ENCODE measurements around the gene CWC22. TPM values are rescaled to one million over a fixed set of nuclear protein-coding genes. Genes with fewer than 3 reads are reported as not detected.
A peak's percentile ranks its signal among the peaks of the same experiment; 100 is the strongest.

CWC22 gene
- total and polyA plus RNA-seq, 2 of the 8 experiments (the other 6 are each of a cell fraction or from before 2014, with no cell fraction given): 3.7 to 34.0 TPM

DNA sequence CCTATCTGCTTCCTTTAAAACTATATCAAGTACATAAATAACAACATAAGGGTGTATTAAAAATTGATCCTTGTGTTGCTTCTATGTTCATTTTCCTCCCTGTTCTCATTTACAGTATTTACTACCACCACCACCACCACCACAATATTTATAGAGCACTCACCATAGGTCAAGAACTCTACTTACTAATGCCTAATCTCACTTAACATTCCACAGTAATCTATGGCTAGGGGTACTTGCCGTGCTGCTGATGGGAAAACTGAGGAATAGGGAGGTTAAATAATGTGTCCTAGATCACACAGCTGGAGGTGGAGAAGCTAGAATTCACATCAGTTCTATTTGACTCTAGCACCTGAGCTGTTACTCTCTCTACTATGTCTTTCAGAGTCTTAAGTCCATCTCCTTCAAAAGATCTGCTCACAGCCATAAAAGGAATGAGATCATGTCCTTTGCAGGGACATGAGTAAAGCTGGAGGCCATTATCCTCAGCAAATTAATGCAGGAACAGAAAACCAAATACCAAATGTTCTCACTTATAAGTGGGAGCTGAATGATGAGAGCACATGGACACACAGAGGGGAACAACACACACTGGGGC is 91.6 kb downstream of the CWC22 start:
- Histone ChIP-seq H3K79me2 (ENCODE audit: control insufficient read depth in 1 of 2, insufficient read depth in 2 of 2, low read length in 2 of 2) (no peaks in the 10 kb centered on the region; a peak in 1 of 4 replicates), H2BK20ac (ENCODE audit: low read length) (no peak overlapping the region), H2AFZ (ENCODE audit: low read length) (0 out of 2 replicates have a peak overlapping the region, but pooled peaks have one; percentile 41), H4K20me1 (replicated peaks in 1 of 2; ENCODE audit: control insufficient read depth in 1 of 2, insufficient read depth in 2 of 2, low read length in 2 of 2) (no peaks in the 10 kb centered on the region), H3K36me3 (ENCODE audit: control insufficient read depth in 2 of 4, insufficient read depth in 4 of 4, low read length in 3 of 4) (no peaks in the 10 kb centered on the region), H2BK5ac (ENCODE audit: low read depth, low read length) (no peak overlapping the region), H3K9ac (replicated peaks in 1 of 4; ENCODE audit: extremely low read depth in 1 of 4, low read depth in 3 of 4, low read length in 3 of 4) (no peak overlapping the region), H2BK12ac (ENCODE audit: low read depth, low read length) (no peak overlapping the region), H3K27ac (ENCODE audit: low read depth, low read length) (no peak overlapping the region), H2BK15ac (ENCODE audit: low read length) (no peak overlapping the region), H3K4me2 (ENCODE audit: insufficient read depth in 1 of 2, low read depth in 2 of 2, low read length in 2 of 2) (no peak overlapping the region), H4K91ac (replicated peaks; ENCODE audit: insufficient read length, low read length) (no peak overlapping the region), H2BK120ac (replicated peaks; ENCODE audit: low read depth, low read length) (no peak overlapping the region), H3K27me3 (replicated peaks in 1 of 4; ENCODE audit: control insufficient read depth in 3 of 4, extremely low read depth in 1 of 4, insufficient read depth in 3 of 4, low read length in 3 of 4) (no peaks in the 10 kb centered on the region), H2AK5ac (ENCODE audit: low read depth, low read length) (no peak overlapping the region), H3K79me1 (ENCODE audit: low read depth, low read length) (no peaks in the 10 kb centered on the region), H3K4me1 (replicated peaks in 1 of 4; ENCODE audit: control insufficient read depth in 3 of 4, insufficient read depth in 4 of 4, low read length in 3 of 4) (no peaks in the 10 kb centered on the region; a peak in 1 of 7 replicates), H4K8ac (ENCODE audit: extremely low read depth, insufficient read depth, low read length) (no peak overlapping the region), H3K4ac (replicated peaks; ENCODE audit: insufficient read length, low read depth, low read length) (no peak overlapping the region), H3K23me2 (ENCODE audit: low read depth, low read length) (no peaks in the 10 kb centered on the region), H3K14ac (ENCODE audit: insufficient read length) (no peak overlapping the region), H4K5ac (ENCODE audit: insufficient read length, low read depth, low read length) (no peak overlapping the region), H3K23ac (ENCODE audit: insufficient read length) (no peak overlapping the region), H3K18ac (ENCODE audit: extremely low read depth, low read length) (no peak overlapping the region), H3K56ac (replicated peaks; ENCODE audit: insufficient read length, low read depth, low read length) (no peak overlapping the region), H3K4me3 (ENCODE audit: extremely low read depth in 1 of 4, insufficient read depth in 2 of 4, low read depth in 3 of 4, low read length in 4 of 4) (no peak overlapping the region), H3K9me3 (ENCODE audit: insufficient read depth in 2 of 2, low read depth in 1 of 2, low read length in 1 of 2) (no peaks in the 10 kb centered on the region)
- 86% methylated on average over 1 of the region's 1 CpG; no CpG with 5 or more reads in 1 of the 2 experiments for WGBS, 2 experiments (ENCODE audit: extremely low coverage in 1 of 2, insufficient coverage in 1 of 2, insufficient read length in 1 of 2, insufficient replicate concordance in 2 of 2, low coverage in 1 of 2, low lambda C conversion rate in 2 of 2, missing lambda C conversion rate in 1 of 2)
- ChIA-PET POLR2A (ENCODE audit: partially characterized antibody) (no interaction called here), CTCF (ENCODE audit: partially characterized antibody) (interaction anchor here (1.3 kb wide), 1 partner anchor 63 kb away, joined by 4 read pairs; no protein-coding TSS in a partner anchor)
- DNase-seq (ENCODE audit: low read depth in 1 of 2, low spot score in 2 of 2): no peak
- no peak for FAIRE-seq
- TF ChIP-seq SIN3A (conservative IDR thresholded peaks at IDR 0.05 in 1 of 2, IDR thresholded peaks at IDR 0.05 in 1 of 2; ENCODE audit: low read depth in 1 of 2, low read length in 2 of 2) (no peak), SIRT6 (IDR thresholded peaks at IDR 0.05; ENCODE audit: low read length) (no peak), JUN (IDR thresholded peaks at IDR 0.05; ENCODE audit: low read depth, low read length) (no peak)

All from H1 (cell line).